GM18517 (cell line): ENCODE results near the gene LY86.
"Not testable (repeated sequence)": the region's sequence is repeated elsewhere in the genome, so short reads cannot be mapped to it uniquely, and the experiment has no call there.

ENCODE experiments used
- ATAC-seq: cut with Tn5 transposase; IDR thresholded peaks from one replicate; pipeline ENCODE4 v1.9.1; 2021; ENCODE audit warnings: mild to moderate bottlenecking, moderate library complexity; ENCODE audit not compliant: unreplicated experiment

Gene LY86

GRCh38 chr6:6595952-6596351 is 7.4 kb downstream of the LY86 start:
- ATAC-seq, result no peak

DNA sequence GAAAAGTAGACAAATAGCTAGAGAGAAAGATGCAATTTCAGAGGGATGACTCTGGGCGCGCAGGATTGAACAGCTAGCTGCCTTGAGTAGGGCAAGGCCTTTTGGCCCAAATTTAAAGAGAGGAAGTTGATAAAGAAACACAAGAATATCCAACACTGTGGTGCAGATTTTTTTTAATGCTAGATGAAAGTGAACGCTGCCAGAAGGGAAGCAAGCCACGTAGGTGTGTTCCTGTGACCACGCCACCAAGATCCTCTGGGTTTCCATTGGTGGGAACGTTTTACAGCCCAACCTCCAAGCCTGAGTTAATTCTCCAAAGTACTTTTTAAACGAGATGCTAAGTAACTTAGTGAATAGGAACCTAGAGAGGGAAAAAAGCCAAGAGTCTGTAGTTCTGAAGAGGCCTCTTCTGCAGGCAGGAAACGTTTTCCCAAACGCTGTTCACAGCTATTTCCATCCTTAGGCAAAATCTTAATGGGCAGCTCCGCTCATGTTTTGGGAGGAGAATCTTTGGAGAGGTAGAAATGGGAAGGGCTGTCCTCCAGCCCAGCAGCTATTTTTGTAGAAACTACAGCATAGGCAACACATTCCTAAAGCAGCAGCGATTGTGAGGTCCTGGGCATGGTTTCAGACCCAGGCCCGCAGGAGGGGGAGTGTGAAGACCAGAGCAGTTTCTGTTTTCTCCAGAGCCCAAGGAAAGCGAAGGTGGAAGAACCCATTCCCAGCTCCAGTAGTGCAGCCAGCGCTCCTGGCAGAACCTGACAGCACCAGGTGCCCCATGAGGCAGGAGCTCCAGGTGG is 8.2 kb downstream of the LY86 start:
- no peak for ATAC-seq

DNA sequence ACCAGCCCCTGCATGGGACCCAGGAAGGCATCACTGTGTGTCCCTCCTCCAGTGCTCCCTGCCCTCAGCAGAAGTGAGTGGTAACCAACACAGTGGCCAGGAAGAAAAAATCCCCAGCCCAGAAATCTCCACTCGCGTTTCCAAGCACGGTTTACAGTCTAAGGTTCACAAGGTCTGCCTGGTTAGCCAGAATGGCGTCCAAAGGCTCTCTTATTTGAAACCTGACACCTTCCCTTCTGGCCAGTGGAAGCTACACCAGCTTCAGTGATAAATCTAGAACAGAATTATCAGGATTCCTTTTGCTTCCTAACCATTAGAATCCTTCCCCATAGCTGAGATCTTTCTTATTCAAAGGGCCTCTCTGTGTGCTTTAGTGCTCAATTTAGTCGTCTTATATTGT is 9.2 kb downstream of the LY86 start:
- ATAC-seq, result no peak

DNA sequence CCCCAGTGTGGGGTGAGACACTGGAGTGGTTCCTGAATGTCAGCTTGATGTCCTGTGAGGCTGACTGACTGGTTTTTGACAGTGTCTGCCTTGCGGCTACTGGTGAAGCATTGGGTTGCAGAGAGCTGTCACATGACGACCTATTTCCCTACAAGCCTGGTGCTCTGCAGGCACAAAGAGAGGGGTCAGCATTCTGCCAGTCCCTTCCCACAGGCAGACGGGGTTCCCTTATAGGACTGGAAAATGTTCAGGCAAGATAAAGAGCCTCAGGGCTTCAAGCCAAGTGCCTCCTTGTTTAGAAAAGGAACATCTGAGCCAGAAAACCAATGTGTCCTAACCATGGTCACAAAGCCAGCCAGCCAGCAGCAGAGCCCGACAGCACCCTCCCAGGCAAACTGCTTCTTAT is 11.0 kb downstream of the LY86 start:
- ATAC-seq, result no peak

- ATAC-seq, result no peak
Observed at GRCh38 chr6:6600875-6601274, 12.4 kb downstream of the LY86 start.

DNA sequence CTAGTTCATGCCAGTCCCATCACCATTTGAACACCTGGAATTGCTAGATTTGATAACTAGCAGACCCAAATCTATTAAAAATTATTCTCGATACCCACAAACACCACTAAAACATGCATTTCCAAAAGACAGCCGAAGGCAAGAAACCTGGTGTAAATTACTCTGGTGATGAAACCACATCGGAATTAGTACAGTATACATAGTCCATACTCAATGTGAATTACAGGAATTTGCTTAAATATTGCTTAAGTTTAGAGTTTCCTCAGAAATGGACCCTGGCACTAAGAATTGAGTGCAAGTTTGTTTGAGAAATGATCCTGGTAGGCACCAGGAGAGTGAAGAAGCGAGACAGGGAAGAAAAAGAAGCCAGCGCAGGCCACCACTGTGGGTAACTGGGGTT is 13.7 kb downstream of the LY86 start:
- no peak for ATAC-seq

- ATAC-seq, result no peak
Observed at GRCh38 chr6:6603317-6603716, 14.8 kb downstream of the LY86 start.

DNA sequence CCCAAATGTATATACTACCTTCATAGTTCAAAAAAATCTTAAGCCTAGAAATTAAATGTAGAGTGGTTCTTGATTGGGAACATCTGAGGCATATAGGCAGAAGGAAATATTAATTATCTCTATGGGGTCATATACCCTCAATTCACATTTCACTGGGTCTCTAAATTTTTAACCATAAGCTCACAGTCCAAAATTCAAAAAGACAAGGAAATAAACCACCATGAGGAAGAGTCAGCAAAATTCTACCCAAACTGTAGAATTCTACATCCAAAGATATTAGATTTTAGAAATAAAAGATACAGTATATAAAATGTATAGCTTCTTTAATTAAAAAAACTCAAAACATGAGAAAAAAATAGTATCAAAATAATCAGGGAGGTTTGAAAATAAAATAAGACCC is 15.5 kb downstream of the LY86 start:
- no peak for ATAC-seq

GRCh38 chr6:6604566-6604965 is 16.0 kb downstream of the LY86 start:
- no peak for ATAC-seq

DNA sequence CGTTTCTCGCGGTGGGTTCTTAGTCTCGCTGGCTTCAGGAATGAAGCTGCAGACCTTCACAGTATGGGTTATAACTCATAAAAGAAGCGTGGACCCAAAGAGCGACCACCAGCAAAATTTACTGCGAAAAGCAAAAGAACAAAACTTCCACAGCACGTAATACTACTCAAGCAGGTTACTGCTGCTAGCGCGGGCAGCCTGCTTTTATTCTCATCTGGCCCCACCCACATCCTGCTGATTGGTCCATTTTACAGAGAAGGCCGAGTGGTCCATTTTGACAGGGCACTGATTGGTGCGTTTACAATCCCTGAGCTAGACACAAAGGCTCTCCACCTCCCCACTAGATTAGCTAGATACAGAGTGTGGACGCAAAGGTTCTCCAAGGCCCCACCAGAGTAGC is 17.4 kb downstream of the LY86 start:
- ATAC-seq, result no peak

GRCh38 chr6:6606391-6607030 is 18.0 kb downstream of the LY86 start:
- not testable (repeated sequence) for ATAC-seq

DNA sequence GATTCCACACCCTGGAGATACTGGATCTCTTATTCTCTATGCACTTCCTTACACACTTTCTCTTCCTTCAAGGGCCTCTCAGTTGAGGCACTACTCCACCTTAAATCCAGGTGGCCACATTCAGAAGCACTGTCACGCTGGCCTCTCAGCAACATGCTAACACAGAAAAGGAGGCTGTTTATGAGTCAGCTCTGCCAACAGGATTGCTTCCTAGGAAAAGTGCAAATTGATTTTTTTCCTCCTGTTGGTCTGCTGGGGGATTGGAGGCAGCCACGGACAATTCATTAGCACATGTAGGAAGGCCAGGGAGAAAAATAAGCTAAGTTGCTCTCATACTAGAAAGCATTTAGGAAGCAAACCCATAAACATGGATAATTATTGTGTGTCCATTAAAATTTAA is 20.9 kb downstream of the LY86 start:
- no peak for ATAC-seq

GRCh38 chr6:6610031-6610591 is 21.6 kb downstream of the LY86 start:
- ATAC-seq, result peak; percentile 90

DNA sequence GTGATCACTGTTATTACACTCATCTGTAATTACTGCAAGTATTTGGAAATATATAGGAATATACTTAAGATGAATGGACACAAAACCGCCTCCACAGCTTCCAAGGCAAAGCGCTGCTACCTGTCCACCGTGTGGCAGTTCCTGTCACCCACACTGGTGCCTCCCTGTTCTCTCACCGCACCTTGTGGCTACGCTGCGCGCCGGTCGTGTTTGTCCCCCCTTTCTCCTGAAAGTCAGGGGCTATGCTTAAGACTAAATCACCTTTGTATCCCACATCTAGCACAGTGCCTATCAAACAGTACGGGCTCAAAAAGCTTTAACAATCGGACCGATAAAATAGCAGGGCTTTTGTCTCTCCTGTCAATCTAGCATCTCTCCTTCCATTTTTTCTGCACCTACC is 23.0 kb downstream of the LY86 start:
- no peak for ATAC-seq

- no peak for ATAC-seq
Observed at GRCh38 chr6:6612308-6612707, 23.8 kb downstream of the LY86 start.

DNA sequence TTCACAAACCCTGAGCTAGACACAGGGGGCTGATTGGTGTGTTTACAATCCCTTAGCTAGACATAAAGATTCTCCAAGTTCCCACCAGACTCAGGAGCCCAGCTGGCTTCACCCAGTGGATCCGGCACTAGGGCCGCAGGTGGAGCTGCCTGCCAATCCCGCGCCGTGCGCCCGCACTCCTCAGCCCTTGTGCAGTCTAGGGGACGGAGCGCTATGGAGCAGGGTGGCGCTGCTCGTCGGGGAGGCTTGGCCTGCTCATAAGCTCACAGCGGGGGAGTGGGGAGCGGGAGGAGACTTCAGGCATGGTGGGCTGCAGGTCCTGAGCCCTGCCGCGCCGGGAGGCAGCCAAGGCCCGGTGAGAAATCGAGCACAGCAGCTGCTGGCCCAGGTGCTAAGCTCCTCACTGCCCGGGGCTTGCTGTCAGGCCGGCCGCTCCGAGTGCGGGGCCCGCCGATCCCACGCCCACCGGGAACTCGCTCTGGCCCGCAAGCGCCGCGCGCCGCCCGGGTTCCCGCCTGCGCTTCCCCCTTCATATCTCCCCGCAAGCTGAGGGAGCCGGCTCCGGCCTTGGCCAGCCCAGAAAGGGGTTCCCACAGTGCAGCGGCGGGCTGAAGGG is 24.7 kb downstream of the LY86 start:
- not testable (repeated sequence) for ATAC-seq

GRCh38 chr6:6614096-6614982 is 25.8 kb downstream of the LY86 start:
- ATAC-seq, result no peak

DNA sequence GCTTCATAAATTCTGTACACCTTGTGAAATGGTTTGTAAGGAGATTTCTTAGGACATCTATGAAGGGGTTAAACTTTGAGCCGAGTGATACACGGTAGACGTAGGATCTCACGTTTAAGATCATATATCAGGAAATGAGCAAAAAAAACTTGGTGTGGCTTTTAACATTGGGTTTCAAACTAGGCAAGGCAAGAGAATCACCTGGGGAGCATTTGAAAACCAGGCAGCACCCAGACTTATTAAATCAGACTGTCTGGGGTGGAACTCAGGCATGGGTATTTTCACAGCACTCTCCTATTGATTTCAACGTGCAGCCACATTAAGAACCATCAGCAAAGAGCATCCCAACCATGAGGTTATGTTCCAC is 26.4 kb downstream of the LY86 start:
- ATAC-seq, result no peak

DNA sequence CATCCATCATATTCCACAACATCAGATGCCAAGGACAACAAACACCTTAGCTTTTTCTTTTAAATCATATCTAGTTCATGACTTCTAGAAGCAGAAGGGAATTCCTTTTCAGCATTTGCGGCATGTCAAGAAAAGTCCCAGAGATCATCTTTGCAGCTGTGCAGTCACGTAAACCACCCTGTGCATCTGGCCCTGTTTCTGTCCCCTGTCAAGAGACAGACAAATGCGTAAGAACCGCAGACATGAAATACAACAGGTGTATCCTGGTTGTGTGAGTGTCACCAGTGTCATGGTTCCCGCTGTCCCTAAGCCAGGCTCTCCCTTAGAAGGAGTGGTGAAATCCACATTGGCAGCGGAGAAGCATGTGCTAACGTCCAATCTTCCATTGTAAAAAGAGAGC is 28.1 kb downstream of the LY86 start:
- no peak for ATAC-seq

GRCh38 chr6:6619021-6619794 is 30.7 kb downstream of the LY86 start:
- no peak for ATAC-seq
